Endothelial cell of umbilical vein (primary cell): ENCODE measurements around the gene HSD17B2. TPM values are rescaled to one million over a fixed set of nuclear protein-coding genes. Genes with fewer than 3 reads are reported as not detected.

Source experiments
- BruUV-seq: library from RNA; stranded (reverse); fragments of 400-500 nt; replicated peaks from 2 replicates; lab custom pipeline; 2021; lab: Mats Ljungman, UMichigan
- CTCF ChIA-PET: fragments of 300-600, 350-600 bp; sonication (Branson Sonifier 250); formaldehyde crosslinking; loops from one replicate; lab custom pipeline; 2021; ENCODE audit warnings: antibody characterized with exemption, inconsistent platforms; lab: Charles Lee
- POLR2A ChIA-PET: fragments of 300-600, 350-600 bp; sonication (Branson Sonifier 250); formaldehyde crosslinking; loops from one replicate; lab custom pipeline; 2021; ENCODE audit warnings: antibody characterized with exemption, inconsistent platforms; lab: Charles Lee
- DNase-seq: peaks from one replicate; pipeline ENCODE4 v3.0.0-alpha.2; 2011; ENCODE audit warnings: low read depth, low spot score
- FAIRE-seq: peaks from 2 replicates; lab custom pipeline; 2011; peaks lifted over from hg19 to GRCh38; lab: Jason Lieb, UNC
- H2AFZ ChIP-seq: 2 replicates; pipeline ENCODE4 v1.6.0; 2012; ENCODE audit warnings: low read depth, low read length, control low read depth, inconsistent platforms
- H3K27ac ChIP-seq: 2 replicates; pipeline ENCODE4 v1.5.1; 2011; ENCODE audit warnings: low read depth, mild to moderate bottlenecking, control low read depth, low read length, moderate library complexity; ENCODE audit not compliant: insufficient read depth
- H3K27me3 ChIP-seq, 2 experiments: 2 replicates each; pipeline versions ENCODE4 v1.6.0 to v1.6.1; 2011; ENCODE audit warnings: low read length in 2 of 2, mixed read lengths in 1 of 2; ENCODE audit not compliant: control insufficient read depth in 2 of 2, insufficient read depth in 2 of 2
- H3K36me3 ChIP-seq, 2 experiments: 2 replicates in 1 of 2; 3 replicates in 1 of 2; pipeline ENCODE4 v1.5.1; 2011; ENCODE audit warnings: low read length in 2 of 2, mild to moderate bottlenecking in 1 of 2, moderate library complexity in 1 of 2; ENCODE audit not compliant: control insufficient read depth in 2 of 2, insufficient read depth in 2 of 2; ENCODE audit errors: extremely low read depth in 1 of 2
- H3K4me1 ChIP-seq: 3 replicates; pipeline ENCODE4 v1.5.1; 2011; ENCODE audit warnings: mild to moderate bottlenecking, low read length; ENCODE audit not compliant: control insufficient read depth, insufficient read depth; ENCODE audit errors: extremely low read depth
- H3K4me2 ChIP-seq: 2 replicates; pipeline ENCODE4 v1.6.1; 2011; ENCODE audit warnings: low read length, control low read depth, mixed read lengths; ENCODE audit not compliant: insufficient read depth
- H3K4me3 ChIP-seq, 3 experiments: fragments of 200-600 bp in 1 of 3; sonication (generic), shearing (Covaris generic) in 1 of 3; replicated peaks in 1 of 3; 2 replicates each; pipeline ENCODE4 v1.5.1; 2011 to 2016; ENCODE audit warnings: control low read depth in 3 of 3, low read length in 3 of 3, mild to moderate bottlenecking in 2 of 3, inconsistent platforms in 1 of 3, low read depth in 1 of 3, moderate library complexity in 1 of 3; ENCODE audit not compliant: insufficient read depth in 1 of 3
- H3K79me2 ChIP-seq: 2 replicates; pipeline ENCODE4 v1.6.0; 2012; ENCODE audit warnings: low read length, inconsistent platforms; ENCODE audit not compliant: control insufficient read depth, insufficient read depth
- H3K9ac ChIP-seq: replicated peaks from 2 replicates; pipeline ENCODE3; 2011; ENCODE audit warnings: low read length, control low read depth; ENCODE audit not compliant: insufficient read depth; ENCODE audit errors: extremely low read depth
- H3K9me1 ChIP-seq: replicated peaks from 3 replicates; pipeline ENCODE4 v1.6.0; 2011; ENCODE audit warnings: mild to moderate bottlenecking, low read length; ENCODE audit not compliant: control insufficient read depth, insufficient read depth; ENCODE audit errors: extremely low read depth
- H3K9me3 ChIP-seq: replicated peaks from 2 replicates; pipeline ENCODE4 v1.5.1; 2012; ENCODE audit warnings: low read length, inconsistent platforms; ENCODE audit not compliant: control insufficient read depth, insufficient read depth
- H4K20me1 ChIP-seq: replicated peaks from 2 replicates; pipeline ENCODE3; 2011; ENCODE audit warnings: mild to moderate bottlenecking, low read length; ENCODE audit not compliant: control insufficient read depth, insufficient read depth; ENCODE audit errors: extremely low read depth
- EZH2 ChIP-seq: IDR thresholded peaks from 2 replicates; pipeline ENCODE4 v1.6.1; 2012; ENCODE audit warnings: borderline replicate concordance, low read depth, mild to moderate bottlenecking, moderate library complexity, low read length, inconsistent platforms; ENCODE audit not compliant: severe bottlenecking
- FOS ChIP-seq: IDR thresholded peaks from 2 replicates; pipeline ENCODE4 v1.6.1; 2011; ENCODE audit warnings: mild to moderate bottlenecking, low read length, moderate library complexity, borderline replicate concordance; ENCODE audit not compliant: insufficient read depth
- GATA2 ChIP-seq: IDR thresholded peaks from 2 replicates; pipeline ENCODE4 v1.7.0; 2011; ENCODE audit warnings: low read depth, mild to moderate bottlenecking, moderate library complexity, mixed read lengths, low read length; ENCODE audit not compliant: insufficient read length, insufficient read depth
- JUN ChIP-seq: IDR thresholded peaks from 2 replicates; pipeline ENCODE4 v1.6.1; 2011; ENCODE audit warnings: borderline replicate concordance, low read depth; ENCODE audit not compliant: insufficient read length, insufficient read depth
- MYC ChIP-seq: IDR thresholded peaks from one replicate; pipeline ENCODE4 v1.6.1; 2011; ENCODE audit warnings: mild to moderate bottlenecking, low read depth, low read length
- POLR2A ChIP-seq: IDR thresholded peaks from 2 replicates; pipeline ENCODE4 v1.6.1; 2012; ENCODE audit warnings: low read depth, mild to moderate bottlenecking, control low read depth, low read length
- POLR2AphosphoS5 ChIP-seq: IDR thresholded peaks from 2 replicates; pipeline ENCODE4 v1.6.1; 2012; ENCODE audit warnings: low read depth, mild to moderate bottlenecking, control low read depth, low read length, moderate library complexity; ENCODE audit not compliant: insufficient read depth
- dilution Hi-C: fragments of 300-500 bp; cut with MboI; formaldehyde crosslinking; loops from one replicate; pipeline ENCODE4 v1.15.0; 2019; ENCODE audit warnings: low sequenced_read_pairs; ENCODE audit not compliant: extremely low pct_ligation_motif_present
- intact Hi-C: fragments of 100-400 bp; cut with micrococcal nuclease; formaldehyde crosslinking; loops from one replicate; pipeline ENCODE4 v1.10.0; 2022
- polyA plus RNA-seq, 4 experiments: library from polyadenylated mRNA; depleted of rRNA in 3 of 4; stranded (reverse) in 3 of 4; unstranded in 1 of 4; fragments of >200 nt; gene quantifications; 2 replicates each; pipeline versions ENCODE4 v1.2.1 to v1.2.3, GENCODE V29; 2011 to 2012; ENCODE audit warnings: missing spikeins in 1 of 4
- total RNA-seq: library from RNA; stranded (reverse); gene quantifications from 2 replicates; pipeline ENCODE4 v1.2.3, GENCODE V29; 2021
- TF ChIP-seq, protein P1 (sequence below), 2 donors: IDR thresholded peaks; 1 replicate in 1 of 2; 2 replicates in 1 of 2; pipeline ENCODE4 v1.5.1; 2011; ENCODE audit warnings: low read length in 2 of 2, mild to moderate bottlenecking in 2 of 2, moderate library complexity in 2 of 2, control low read depth in 1 of 2, inconsistent platforms in 1 of 2, low read depth in 1 of 2; ENCODE audit not compliant: insufficient read depth in 1 of 2; ENCODE audit errors: extremely low read depth in 1 of 2
- TF ChIP-seq, protein P2 (sequence below): IDR thresholded peaks from 2 replicates; pipeline ENCODE4 v1.6.1; 2011; ENCODE audit not compliant: insufficient read depth, insufficient read length

HSD17B2 gene
- total and polyA plus RNA-seq, 2 donors (not counting 3 experiments of a cell fraction or from before 2014, with no cell fraction given): 1.2 to 4.5 TPM

DNA sequence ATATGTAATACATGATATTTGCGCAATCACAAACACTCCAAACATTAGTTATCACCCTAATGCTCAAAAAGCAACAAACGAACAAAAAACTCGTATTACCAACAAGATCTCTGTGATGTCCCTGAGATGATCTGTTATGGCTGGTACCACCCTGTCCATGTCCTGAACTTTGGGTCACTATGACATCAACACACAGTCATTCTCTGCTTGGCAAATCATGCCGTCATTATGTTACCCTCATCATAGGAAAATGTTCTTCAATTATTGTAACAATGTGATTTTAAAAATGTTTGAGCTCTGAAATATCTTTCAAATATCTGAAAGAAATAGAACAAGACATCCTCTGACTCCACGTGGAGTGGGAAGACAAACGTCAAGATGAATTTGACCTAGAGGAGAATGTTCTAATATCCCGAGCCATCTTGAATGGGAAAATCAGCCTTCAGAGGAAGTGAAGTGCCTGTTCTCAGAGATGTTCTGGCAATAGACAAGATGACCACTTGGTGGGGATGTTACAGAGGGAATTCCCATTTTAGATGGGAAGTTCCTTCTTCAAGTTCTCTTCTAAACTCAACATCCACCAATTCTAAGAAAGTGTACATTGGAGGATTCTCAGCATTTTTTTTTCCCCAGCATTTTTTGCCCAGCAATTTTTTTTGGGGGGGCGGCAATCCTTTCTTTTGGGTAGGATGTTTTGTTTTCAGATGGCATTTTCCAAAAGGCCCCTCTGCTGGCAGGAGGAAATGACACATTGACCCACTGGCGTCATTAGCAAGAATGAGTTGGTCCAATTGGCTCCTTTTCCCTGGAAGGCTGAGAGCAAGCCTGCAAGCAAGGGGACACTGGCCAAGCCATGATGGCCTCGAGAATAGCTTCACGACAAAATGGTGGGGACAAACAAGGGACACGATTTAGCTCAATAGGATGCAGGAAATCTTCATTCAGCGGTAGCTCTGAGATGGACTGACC, 3.7 kb upstream of the HSD17B2 start:
- CTCF ChIA-PET: interaction anchor here (1.2 to 4.2 kb wide), 4 partner anchors 17 to 199 kb away, joined by 4 to 19 read pairs (median 11); no protein-coding TSS in a partner anchor
- intact Hi-C loops (loop anchor here (1.0 to 2.0 kb wide), 2 partner anchors 31 to 199 kb away; no protein-coding TSS in a partner anchor), dilution Hi-C loops (no loop called here)
- peak overlapping the region; percentile 1 for H3K27ac ChIP-seq
- TF ChIP-seq, protein P1, sequence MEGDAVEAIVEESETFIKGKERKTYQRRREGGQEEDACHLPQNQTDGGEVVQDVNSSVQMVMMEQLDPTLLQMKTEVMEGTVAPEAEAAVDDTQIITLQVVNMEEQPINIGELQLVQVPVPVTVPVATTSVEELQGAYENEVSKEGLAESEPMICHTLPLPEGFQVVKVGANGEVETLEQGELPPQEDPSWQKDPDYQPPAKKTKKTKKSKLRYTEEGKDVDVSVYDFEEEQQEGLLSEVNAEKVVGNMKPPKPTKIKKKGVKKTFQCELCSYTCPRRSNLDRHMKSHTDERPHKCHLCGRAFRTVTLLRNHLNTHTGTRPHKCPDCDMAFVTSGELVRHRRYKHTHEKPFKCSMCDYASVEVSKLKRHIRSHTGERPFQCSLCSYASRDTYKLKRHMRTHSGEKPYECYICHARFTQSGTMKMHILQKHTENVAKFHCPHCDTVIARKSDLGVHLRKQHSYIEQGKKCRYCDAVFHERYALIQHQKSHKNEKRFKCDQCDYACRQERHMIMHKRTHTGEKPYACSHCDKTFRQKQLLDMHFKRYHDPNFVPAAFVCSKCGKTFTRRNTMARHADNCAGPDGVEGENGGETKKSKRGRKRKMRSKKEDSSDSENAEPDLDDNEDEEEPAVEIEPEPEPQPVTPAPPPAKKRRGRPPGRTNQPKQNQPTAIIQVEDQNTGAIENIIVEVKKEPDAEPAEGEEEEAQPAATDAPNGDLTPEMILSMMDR (IDR thresholded peaks at IDR 0.05; ENCODE audit: extremely low read depth in 1 of 2, insufficient read depth in 1 of 2, low read depth in 1 of 2, low read length in 2 of 2): peak; percentile 28 to 33
- TF ChIP-seq, protein P2, sequence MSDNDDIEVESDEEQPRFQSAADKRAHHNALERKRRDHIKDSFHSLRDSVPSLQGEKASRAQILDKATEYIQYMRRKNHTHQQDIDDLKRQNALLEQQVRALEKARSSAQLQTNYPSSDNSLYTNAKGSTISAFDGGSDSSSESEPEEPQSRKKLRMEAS: no peak
- TF ChIP-seq FOS (peak; percentile 27), POLR2AphosphoS5 (no peak), POLR2A (no peak), EZH2 (no peak), GATA2 (no peak), MYC (no peak), JUN (peak; percentile 18)
- POLR2A ChIA-PET: no interaction called here
- no peak overlapping the region for H3K4me2 ChIP-seq
- no peak overlapping the region for H3K4me3 ChIP-seq
- no TSS peak for BruUV-seq
- FAIRE-seq: peak; percentile 66
- H3K27me3 ChIP-seq: peaks cover 0 to under 1% of the 10 kb centered on the region in 2 experiments
- H3K9me1 ChIP-seq: no peaks in the 10 kb centered on the region
- no peaks in the 10 kb centered on the region for H4K20me1 ChIP-seq
- peak overlapping the region; percentile 14 for H2AFZ ChIP-seq
- no peak overlapping the region for H3K9ac ChIP-seq
- no peaks in the 10 kb centered on the region for H3K9me3 ChIP-seq
- no peaks in the 10 kb centered on the region for H3K79me2 ChIP-seq
- peaks cover 32% of the 10 kb centered on the region for H3K4me1 ChIP-seq
- DNase-seq: peak; percentile 44
- no peaks in the 10 kb centered on the region for H3K36me3 ChIP-seq
